ENCODE measurements around the gene PTCD3. TPM values are rescaled to one million over a fixed set of nuclear protein-coding genes. Genes with fewer than 3 reads are reported as not detected.

PTCD3 gene
- total and polyA plus RNA-seq, 2 of the 4 experiments (the other 2 are of a cell fraction): 44.0 to 48.9 TPM

DNA sequence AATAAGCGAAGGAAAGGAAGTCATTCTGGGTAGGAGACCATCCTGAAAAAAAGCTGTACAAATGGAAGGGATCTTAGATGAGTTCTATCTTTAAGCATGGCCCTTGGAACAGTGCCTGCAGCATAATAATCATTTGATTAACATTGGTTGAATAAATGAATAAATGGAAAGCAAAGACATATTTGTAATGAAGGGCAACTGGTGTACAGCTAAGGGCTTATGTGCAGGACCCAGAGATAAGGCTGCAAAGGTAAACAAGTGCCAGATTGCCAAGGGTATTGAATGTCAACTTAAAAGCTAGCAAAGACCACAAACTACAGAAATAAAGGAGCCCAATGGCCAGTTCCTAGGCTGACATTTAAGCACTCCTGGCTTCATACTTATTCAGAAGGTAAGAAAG is 69.8 kb downstream of the PTCD3 start:
- Histone ChIP-seq H2BK15ac (ENCODE audit: low read depth, low read length) (no peak overlapping the region), H4K5ac (ENCODE audit: low read depth, low read length) (no peak overlapping the region), H3K9me3 (ENCODE audit: control insufficient read depth, insufficient read depth, low read length) (no peaks in the 10 kb centered on the region), H4K20me1 (ENCODE audit: insufficient read depth, low read length) (no peaks in the 10 kb centered on the region; the same call in 1 of the 2 replicates), H2AK9ac (replicated peaks; ENCODE audit: low read depth, low read length, poor library complexity) (no peak overlapping the region), H4K91ac (ENCODE audit: insufficient read depth, low read depth, low read length) (no peak overlapping the region), H2AFZ (replicated peaks; ENCODE audit: low read length, poor library complexity) (no peak overlapping the region), H3K36me3 (ENCODE audit: control insufficient read depth, insufficient read depth, low read length) (peaks cover 28% of the 10 kb centered on the region), H2BK5ac (ENCODE audit: low read depth, low read length, poor library complexity, severe bottlenecking) (no peak overlapping the region), H2AK5ac (ENCODE audit: low read depth, low read length) (no peak overlapping the region), H3K4me1 (ENCODE audit: control insufficient read depth, insufficient read depth, low read length) (0 out of 2 replicates have a peak, but pooled peaks cover 1% of the 10 kb centered on the region), H3K4me3 (ENCODE audit: insufficient read depth, low read depth, low read length) (no peak overlapping the region), H2BK120ac (ENCODE audit: low read depth, low read length) (no peak overlapping the region), H3K9ac (ENCODE audit: low read depth, low read length) (no peak overlapping the region), H3K4ac (ENCODE audit: low read depth, low read length) (no peak overlapping the region), H2BK20ac (ENCODE audit: low read depth, low read length) (no peak overlapping the region), H3K9me1 (ENCODE audit: insufficient read depth, low read length) (no peaks in the 10 kb centered on the region; the same call in 1 of the 2 replicates), H3K56ac (ENCODE audit: extremely low read depth, insufficient read depth, low read length) (no peak overlapping the region), H3K4me2 (ENCODE audit: low read depth, low read length) (no peak overlapping the region), H3K79me1 (ENCODE audit: low read depth in 1 of 2, low read length in 2 of 2) (peaks cover 14 to 26% of the 10 kb centered on the region in 2 experiments), H3K23ac (ENCODE audit: low read depth, low read length) (no peak overlapping the region), H3K18ac (ENCODE audit: low read depth, low read length) (no peak overlapping the region), H3K27me3 (ENCODE audit: control insufficient read depth, insufficient read depth, low read length) (no peaks in the 10 kb centered on the region), H3K14ac (replicated peaks; ENCODE audit: low read depth, low read length) (no peak overlapping the region), H3K27ac (ENCODE audit: insufficient read depth, low read length) (no peak overlapping the region), H4K8ac (ENCODE audit: low read depth in 2 of 2, low read length in 2 of 2) (no peak overlapping the region)
- 100% methylated on average over 1 of the region's 1 CpG; no CpG with 5 or more reads in 1 of the 2 experiments for WGBS, 2 experiments (ENCODE audit: extremely low coverage in 2 of 2, insufficient read length in 1 of 2)
- no peak for TF ChIP-seq CHD1 (IDR thresholded peaks at IDR 0.05; ENCODE audit: low read depth, low read length)
- no peak for TF ChIP-seq NFE2L2 (IDR thresholded peaks at IDR 0.05; ENCODE audit: low read depth, low read length)
- no peak for TF ChIP-seq MAZ (IDR thresholded peaks at IDR 0.05; ENCODE audit: borderline replicate concordance, low read depth, low read length)
- no peak for TF ChIP-seq FOS (IDR thresholded peaks at IDR 0.05; ENCODE audit: low read depth, low read length)
- TF ChIP-seq, protein P1, sequence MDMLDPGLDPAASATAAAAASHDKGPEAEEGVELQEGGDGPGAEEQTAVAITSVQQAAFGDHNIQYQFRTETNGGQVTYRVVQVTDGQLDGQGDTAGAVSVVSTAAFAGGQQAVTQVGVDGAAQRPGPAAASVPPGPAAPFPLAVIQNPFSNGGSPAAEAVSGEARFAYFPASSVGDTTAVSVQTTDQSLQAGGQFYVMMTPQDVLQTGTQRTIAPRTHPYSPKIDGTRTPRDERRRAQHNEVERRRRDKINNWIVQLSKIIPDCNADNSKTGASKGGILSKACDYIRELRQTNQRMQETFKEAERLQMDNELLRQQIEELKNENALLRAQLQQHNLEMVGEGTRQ (IDR thresholded peaks at IDR 0.05; ENCODE audit: low read depth, low read length): no peak
- no peak for TF ChIP-seq SMC3 (IDR thresholded peaks at IDR 0.05; ENCODE audit: low read depth, low read length)
- no peak for TF ChIP-seq BHLHE40 (IDR thresholded peaks at IDR 0.05; ENCODE audit: low read depth, low read length)
- TF ChIP-seq MXI1 (IDR thresholded peaks at IDR 0.05; ENCODE audit: borderline replicate concordance, low read depth, low read length): no peak
- TF ChIP-seq RFX5 (IDR thresholded peaks at IDR 0.05; ENCODE audit: low read depth, low read length): no peak
- TF ChIP-seq CEBPB (IDR thresholded peaks at IDR 0.05; ENCODE audit: low read depth, low read length): no peak
- no peak for TF ChIP-seq RAD21 (IDR thresholded peaks at IDR 0.05; ENCODE audit: low read length)
- TF ChIP-seq, protein P2, sequence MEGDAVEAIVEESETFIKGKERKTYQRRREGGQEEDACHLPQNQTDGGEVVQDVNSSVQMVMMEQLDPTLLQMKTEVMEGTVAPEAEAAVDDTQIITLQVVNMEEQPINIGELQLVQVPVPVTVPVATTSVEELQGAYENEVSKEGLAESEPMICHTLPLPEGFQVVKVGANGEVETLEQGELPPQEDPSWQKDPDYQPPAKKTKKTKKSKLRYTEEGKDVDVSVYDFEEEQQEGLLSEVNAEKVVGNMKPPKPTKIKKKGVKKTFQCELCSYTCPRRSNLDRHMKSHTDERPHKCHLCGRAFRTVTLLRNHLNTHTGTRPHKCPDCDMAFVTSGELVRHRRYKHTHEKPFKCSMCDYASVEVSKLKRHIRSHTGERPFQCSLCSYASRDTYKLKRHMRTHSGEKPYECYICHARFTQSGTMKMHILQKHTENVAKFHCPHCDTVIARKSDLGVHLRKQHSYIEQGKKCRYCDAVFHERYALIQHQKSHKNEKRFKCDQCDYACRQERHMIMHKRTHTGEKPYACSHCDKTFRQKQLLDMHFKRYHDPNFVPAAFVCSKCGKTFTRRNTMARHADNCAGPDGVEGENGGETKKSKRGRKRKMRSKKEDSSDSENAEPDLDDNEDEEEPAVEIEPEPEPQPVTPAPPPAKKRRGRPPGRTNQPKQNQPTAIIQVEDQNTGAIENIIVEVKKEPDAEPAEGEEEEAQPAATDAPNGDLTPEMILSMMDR (conservative IDR thresholded peaks at IDR 0.05; ENCODE audit: low read depth, low read length): no peak
- no peak for TF ChIP-seq RCOR1 (IDR thresholded peaks at IDR 0.05; ENCODE audit: insufficient replicate concordance, low read length)
- TF ChIP-seq MAFK (IDR thresholded peaks at IDR 0.05; ENCODE audit: low read depth, low read length): no peak
- no peak for TF ChIP-seq POLR2A (IDR thresholded peaks at IDR 0.05; ENCODE audit: low read depth, low read length)
- TF ChIP-seq, protein P3, sequence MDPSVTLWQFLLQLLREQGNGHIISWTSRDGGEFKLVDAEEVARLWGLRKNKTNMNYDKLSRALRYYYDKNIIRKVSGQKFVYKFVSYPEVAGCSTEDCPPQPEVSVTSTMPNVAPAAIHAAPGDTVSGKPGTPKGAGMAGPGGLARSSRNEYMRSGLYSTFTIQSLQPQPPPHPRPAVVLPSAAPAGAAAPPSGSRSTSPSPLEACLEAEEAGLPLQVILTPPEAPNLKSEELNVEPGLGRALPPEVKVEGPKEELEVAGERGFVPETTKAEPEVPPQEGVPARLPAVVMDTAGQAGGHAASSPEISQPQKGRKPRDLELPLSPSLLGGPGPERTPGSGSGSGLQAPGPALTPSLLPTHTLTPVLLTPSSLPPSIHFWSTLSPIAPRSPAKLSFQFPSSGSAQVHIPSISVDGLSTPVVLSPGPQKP (IDR thresholded peaks at IDR 0.05; ENCODE audit: borderline replicate concordance, low read depth, low read length): no peak
- dilution Hi-C loops (cut with HindIII; ENCODE audit: low sequenced_read_pairs, unreplicated experiment) (no loop called here), in situ Hi-C loops (cut with MboI; ENCODE audit: low sequenced_read_pairs) (no loop called here), intact Hi-C loops (cut with micrococcal nuclease) (no loop called here)
- ChIA-PET CTCF (no interaction called here), POLR2A (ENCODE audit: unreplicated experiment) (no interaction called here)
- no peak for DNase-seq
- no TSS peak for BruUV-seq (replicated peaks)
- no peak for ATAC-seq (ENCODE audit: low read depth)
